Mucosa of gallbladder (tissue), 1 donor: ENCODE data around the gene PLEKHA7. TPM values are rescaled to one million over a fixed set of nuclear protein-coding genes. Genes with fewer than 3 reads are reported as not detected.

Experiments
- DNase-seq: peaks from one replicate; pipeline ENCODE4 v3.0.0-alpha.2; 2020; ENCODE audit warnings: low spot score
- total RNA-seq: library from RNA; stranded (reverse); gene quantifications from one replicate; pipeline ENCODE4 v1.2.1, GENCODE V29; 2021
- donor health status: DM: no; HTN: no; CAD: no.

PLEKHA7 gene
- total RNA-seq, 1 donor from 2014 or later: 60.9 TPM

DNA sequence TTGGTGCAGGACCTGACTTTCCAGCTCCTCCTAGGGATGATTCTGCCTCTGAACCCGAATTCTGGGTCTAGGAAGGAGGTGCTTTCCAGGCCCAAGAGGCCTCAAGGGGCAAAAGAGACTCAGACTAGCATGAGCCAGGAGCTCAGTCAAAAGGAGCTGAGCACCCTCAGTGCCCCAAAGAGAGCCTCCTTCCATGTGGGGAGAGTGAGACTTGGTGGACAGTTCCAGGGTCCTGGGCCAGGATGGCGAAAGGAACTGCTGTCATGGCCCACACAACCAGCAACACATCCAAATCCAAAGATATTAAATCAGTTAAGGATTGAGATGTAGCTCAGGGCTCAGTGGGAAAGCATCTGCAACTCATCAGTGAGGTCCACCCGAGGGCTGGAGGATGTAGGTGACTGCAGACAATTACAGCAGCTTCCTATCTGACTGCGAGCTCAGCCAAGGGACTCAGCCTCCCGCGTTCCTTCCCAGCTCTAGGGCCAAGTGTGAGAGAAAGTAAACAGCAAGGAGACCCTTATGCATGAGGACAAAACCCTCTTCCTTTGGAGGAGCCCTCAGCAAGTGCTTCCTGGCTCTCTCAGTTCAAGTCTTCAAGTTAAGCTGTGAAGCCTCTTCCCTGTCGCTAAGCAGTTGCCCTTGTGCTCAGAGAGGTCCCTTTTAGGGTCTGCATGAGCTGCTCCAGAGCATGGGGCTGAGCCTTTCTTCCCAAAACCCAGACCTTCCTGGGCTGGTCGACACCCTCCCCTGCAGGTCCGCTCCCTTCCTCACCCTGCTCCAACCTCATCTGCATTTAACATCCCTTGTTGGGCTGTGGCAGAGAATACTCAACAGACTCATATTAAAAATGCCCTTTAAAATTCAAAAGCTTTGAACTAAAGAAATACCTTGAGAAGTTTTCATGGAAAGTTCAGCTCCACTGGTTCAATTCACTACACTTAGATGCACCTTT, 240.0 kb downstream of the PLEKHA7 start:
- no peak for DNase-seq

GRCh38 chr11:16772141-16772512, 242.1 kb downstream of the PLEKHA7 start:
- no peak for DNase-seq

GRCh38 chr11:16771350-16772140, 242.7 kb downstream of the PLEKHA7 start:
- DNase-seq: no peak

- no peak for DNase-seq
Measured at GRCh38 chr11:16770016-16770415, 244.2 kb downstream of the PLEKHA7 start.

GRCh38 chr11:16769386-16769785, 244.8 kb downstream of the PLEKHA7 start:
- DNase-seq: no peak

DNA sequence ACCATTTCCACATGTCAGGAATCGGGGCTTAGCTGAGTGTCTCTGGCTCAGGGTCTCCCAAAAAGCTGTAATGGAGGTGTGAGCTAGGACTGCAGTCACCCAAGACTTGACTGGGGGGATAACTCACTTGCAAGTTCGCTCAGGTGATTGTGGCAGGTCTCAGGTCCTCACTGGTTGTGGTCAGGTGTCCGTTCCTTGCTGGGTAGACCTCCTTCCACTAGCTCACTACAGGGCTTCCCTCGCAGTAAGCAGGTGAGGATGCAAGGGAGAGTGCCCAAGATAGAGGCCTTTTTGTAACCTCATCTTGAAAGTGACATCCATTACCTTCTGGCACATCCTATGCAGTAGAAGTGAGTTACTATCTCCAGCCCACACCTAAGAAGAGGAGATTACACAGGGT, 246.3 kb downstream of the PLEKHA7 start:
- DNase-seq: no peak

DNA sequence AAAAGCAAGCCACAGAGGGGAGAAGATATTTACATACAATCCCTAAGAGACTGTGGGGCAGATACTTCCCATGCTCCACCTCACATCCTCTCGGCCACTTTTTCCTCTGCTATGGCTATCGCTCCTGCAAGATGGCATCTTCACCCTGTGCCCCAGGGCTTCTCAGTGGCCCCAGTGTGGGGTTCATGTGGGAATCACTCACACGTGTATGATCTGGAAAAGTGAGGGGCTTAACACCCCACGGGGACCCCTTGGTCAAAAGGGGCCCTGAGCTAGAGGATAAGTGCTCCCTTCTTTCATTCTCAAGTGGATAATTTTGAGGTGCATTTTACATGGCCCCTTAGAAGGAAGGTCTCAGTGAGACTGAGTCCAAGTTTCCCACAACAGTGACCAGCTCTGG, 247.1 kb downstream of the PLEKHA7 start:
- DNase-seq: no peak

DNA sequence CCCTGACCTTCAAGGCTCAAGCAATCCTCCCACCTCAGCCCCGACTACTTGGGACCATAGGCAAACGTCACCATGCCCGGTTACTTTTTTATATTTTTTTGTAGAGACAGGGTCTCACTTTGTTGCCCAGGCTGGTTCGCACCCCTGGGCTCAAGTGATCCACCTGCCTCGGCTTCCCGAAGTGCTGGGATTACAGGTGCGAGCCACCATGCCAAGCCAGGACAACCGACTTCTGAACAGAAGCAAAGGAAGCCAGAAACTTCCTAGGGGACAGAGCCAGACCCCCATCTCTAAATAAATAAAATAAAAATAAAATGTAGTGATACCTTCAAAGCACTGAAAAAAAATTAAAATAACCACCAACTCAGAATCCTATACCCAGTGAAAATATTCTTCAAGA, 249.3 kb downstream of the PLEKHA7 start:
- no peak for DNase-seq

DNA sequence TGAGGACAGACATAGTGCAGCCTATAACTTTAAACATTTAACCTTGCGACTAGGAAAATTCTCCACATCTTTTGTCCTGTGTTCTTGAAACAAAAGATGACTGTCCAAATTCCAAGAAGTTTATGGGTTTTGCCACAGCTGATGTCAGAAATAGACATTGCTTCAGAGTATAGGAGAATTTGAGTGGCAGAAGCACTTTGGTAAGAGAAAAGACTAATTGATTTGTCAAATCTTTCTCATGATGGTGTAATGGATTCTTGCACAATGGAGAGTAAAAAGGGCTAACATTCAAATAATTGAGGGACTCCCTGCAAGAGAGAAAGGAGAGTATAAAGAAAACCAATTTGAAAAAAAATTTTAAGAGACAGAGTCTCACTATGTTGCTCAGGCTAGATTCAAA, 250.5 kb downstream of the PLEKHA7 start:
- no peak for DNase-seq

GRCh38 chr11:16759857-16760508, 254.2 kb downstream of the PLEKHA7 start:
- no peak for DNase-seq

DNA sequence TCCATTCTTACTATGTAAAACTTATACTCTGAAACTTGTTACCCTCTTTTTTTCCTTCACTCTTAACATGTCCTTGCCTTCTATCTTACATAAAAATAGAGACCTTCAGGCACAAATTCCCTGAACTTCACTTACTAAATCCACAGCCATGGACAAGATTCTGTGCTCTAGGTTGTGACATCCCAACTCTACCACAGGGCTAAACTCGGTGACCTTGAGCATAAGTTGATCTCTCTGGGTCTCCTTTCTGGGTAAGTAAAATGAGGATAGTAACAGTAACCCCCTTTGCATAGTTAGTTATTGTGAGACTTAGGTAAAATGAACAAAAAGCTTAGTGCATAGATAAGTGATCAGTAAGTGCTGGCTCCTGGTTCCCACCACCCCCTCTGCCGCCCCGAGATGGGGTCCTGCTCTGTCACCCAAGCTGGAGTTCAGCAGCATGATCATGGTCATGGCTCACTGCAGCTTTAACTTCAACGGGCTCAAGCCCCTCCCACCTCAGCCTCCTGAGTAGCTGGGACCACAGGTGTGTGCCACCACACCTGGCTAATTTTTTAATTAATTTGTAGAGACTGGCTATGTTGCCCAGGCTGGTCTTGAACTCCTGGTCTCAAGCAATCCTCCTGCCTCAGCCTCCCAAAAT, 255.7 kb downstream of the PLEKHA7 start:
- no peak for DNase-seq

- DNase-seq: no peak
Measured at GRCh38 chr11:16750417-16750816, 263.8 kb downstream of the PLEKHA7 start.

DNA sequence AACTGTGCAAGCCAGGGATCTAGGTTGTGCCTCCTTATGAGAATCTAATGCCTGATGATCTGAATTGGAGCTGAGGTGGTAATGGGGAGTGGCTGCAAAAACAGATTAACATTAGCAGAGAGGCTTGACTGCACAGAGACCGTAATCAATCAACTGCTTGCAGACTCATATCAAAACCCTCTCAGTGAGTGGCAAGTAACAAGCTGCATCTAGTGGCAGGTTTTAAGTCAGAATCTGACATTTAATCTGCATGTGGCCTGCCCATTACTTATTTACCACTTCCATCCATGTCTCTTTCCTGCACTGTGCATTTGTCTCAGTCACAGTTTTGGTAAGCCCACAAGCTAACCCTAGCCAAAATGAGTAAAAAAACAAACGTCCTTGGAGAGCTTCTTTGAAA, 264.5 kb downstream of the PLEKHA7 start:
- DNase-seq: no peak

DNA sequence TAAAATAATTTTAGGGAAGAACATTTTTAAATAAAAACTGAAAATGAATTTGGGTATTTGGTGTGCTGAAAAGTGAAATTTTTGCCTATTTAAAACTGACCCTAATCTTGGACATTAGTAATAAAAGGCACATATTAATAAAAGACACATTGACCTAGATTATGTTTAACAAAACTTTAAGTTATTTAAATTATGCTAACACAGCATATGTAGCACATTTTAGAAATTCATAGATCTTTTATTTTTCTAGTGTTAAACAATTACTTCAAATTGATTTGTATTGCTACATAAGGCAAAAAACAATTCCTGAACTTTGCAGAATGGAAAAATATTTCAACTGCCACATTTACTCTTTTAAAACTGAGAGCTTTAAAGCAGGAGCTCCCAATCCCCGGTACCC, 265.1 kb downstream of the PLEKHA7 start:
- no peak for DNase-seq

GRCh38 chr11:16745950-16746605, 268.1 kb downstream of the PLEKHA7 start:
- DNase-seq: no peak

DNA sequence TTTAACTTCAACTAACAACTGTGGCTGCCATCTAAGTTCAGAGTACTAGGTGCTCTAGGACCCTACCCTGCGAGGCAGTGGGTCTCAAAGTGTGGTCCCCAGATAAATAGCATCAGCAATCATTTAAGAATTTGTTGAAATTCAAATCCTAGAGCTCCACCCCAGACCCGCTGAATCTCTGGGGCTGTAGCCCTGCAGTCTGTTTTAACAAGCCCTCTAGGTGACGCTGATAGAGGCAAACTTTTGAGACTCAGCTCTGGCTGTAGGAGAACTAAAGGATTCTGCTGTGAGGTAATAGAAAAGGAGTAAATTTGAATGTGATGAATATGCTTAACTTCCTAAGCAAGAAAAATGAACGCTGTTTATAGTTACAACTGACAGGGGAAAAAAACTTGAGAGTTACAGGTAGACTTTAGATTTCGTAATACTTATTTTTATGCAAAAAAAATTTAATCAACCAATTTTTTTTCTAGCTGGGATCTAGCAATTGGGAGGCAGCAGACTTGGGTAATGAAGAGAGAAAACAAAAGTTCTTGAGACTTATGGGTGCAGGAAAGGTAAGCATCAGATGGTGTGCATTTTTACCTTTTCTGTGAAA, 270.0 kb downstream of the PLEKHA7 start:
- DNase-seq: no peak

GRCh38 chr11:16743478-16743877, 270.7 kb downstream of the PLEKHA7 start:
- DNase-seq: no peak

DNA sequence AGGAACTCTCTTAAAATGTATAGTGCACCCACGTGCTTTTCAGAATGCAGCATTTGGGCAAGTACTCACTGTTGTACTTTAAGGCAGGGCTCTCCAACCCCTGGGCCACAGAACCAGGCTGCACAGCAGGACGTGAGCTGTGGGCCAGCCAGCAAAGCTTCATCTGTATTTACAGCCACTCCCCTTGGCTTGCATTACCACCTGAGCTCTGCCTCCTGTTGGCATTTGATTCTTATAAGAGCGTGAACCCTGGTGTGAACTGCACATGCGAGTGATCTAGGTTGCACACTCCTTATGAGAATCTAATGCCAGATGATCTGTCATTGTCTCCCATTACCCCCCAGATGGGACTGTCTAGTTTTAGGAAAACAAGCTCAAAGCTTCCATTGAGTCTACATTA, 272.7 kb downstream of the PLEKHA7 start:
- no peak for DNase-seq

DNA sequence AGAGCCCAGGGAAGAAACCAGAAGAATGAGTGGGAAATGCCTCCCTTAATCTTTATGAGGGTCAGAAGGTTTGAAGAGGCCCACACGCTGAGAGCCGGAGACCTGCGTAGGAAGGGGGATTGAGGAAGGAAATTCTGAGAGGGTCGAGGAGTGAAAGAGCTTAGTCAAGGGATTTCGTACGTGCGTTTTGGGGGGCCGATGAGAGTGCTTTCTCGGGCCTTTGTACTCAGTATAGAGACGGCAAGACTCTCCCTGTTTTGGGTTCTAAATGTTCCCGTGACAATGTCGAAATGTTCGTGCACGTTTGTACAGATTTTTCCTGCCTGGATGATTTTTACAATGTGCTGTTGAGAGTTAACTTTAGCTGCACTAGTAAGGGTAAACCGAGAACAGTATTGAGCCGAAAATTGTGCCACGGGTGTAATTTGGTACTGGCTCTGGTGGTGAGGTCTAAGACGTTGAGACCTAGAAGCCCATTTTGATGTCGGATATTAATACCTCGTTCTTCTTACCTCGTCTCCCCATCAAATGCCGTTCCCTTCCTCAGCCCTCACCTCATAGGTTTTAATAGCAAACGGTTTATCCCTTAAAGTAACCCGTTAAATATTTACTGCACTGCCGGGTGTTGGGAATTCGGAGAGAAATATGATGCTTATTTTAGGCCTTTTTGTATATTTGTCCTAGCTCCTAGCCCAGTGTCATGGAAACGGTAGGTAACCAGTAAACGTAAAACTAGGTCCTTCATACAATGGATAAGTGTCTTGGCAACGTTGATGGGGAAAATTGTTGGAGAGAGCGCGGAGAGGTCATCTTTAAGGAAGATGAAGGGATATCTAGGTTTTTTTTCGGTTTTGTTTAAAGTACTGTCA, 275.0 kb downstream of the PLEKHA7 start:
- DNase-seq: no peak
